Breast epithelium (tissue), 3 donors: ENCODE data around the gene PLAU.

ENCODE experiments used
- POLR2A ChIP-seq: fragments of 450-650 bp; IDR thresholded peaks from one replicate; pipeline ENCODE4 v1.6.1; 2016; ENCODE audit warnings: antibody characterized with exemption, mild to moderate bottlenecking, moderate library complexity
- POLR2AphosphoS5 ChIP-seq, 3 donors: sonication (generic); formaldehyde crosslinking; IDR thresholded peaks; one replicate each; pipeline ENCODE4 v1.6.1; 2017; ENCODE audit warnings: antibody characterized with exemption in 3 of 3
- TF ChIP-seq, protein P1 (sequence below), 3 donors: fragments of 450-650 bp; IDR thresholded peaks; one replicate each; pipeline ENCODE4 v1.5.1; 2016 to 2017; ENCODE audit warnings: antibody characterized with exemption in 3 of 3, mild to moderate bottlenecking in 3 of 3, moderate library complexity in 3 of 3

DNA sequence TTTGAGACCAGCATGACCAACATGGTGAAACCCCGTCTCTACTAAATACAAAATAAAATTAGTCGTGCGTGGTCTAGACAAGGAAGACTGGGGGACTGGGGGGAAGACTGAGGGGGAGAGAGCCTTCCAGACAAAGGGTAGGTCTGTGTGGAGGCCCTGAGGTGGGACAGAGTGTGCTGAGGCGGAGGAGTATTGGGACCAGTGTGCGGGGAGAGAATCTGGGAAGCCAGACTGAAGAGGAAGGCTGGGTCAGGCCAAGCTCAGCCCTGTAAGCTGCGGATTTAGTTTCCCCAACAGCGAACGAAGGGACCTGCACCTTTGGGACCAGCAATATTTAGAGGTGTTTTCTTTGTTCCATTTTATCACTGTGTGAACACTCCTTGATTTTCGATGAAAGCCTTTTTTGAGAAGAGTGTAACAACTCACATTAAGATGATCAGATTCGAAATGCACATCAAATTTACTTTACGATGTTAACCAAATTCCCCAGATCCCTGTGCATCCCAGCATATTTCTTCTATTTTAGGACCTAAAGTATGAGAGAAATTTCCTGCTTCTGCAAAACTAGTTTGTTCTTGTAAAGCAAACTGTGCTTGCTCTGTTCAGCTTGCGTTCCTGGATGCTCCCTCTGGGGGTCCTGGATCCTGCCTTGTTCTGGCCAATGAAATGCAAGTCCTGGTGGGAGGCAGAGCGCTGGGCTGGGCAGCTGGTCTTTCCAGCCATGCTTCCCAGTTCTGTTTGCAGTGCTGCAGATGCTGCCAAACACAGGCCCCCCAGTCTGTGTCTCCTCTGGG lies 39.4 kb downstream of the PLAU start:
- TF ChIP-seq, protein P1, sequence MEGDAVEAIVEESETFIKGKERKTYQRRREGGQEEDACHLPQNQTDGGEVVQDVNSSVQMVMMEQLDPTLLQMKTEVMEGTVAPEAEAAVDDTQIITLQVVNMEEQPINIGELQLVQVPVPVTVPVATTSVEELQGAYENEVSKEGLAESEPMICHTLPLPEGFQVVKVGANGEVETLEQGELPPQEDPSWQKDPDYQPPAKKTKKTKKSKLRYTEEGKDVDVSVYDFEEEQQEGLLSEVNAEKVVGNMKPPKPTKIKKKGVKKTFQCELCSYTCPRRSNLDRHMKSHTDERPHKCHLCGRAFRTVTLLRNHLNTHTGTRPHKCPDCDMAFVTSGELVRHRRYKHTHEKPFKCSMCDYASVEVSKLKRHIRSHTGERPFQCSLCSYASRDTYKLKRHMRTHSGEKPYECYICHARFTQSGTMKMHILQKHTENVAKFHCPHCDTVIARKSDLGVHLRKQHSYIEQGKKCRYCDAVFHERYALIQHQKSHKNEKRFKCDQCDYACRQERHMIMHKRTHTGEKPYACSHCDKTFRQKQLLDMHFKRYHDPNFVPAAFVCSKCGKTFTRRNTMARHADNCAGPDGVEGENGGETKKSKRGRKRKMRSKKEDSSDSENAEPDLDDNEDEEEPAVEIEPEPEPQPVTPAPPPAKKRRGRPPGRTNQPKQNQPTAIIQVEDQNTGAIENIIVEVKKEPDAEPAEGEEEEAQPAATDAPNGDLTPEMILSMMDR (IDR thresholded peaks at IDR 0.05), result no peak
- TF ChIP-seq POLR2AphosphoS5 (IDR thresholded peaks at IDR 0.05), result no peak
- no peak for TF ChIP-seq POLR2A
